HepG2 (cell line): ENCODE data around the gene E2F1. TPM values are rescaled to one million over a fixed set of nuclear protein-coding genes. Genes with fewer than 3 reads are reported as not detected.

Source experiments
- ARNT ChIP-seq: fragments of 450-650 bp; IDR thresholded peaks from 2 replicates; pipeline ENCODE4 v1.6.1; 2017
- GPN1 ChIP-seq: sonication (generic); formaldehyde crosslinking; IDR thresholded peaks from 2 replicates; pipeline ENCODE4 v1.5.1; 2020; ENCODE audit warnings: missing genetic modification reagents, borderline replicate concordance
- HNRNPLL ChIP-seq: fragments of 200-400 bp; formaldehyde crosslinking; IDR thresholded peaks from 2 replicates; pipeline ENCODE4 v1.6.1; 2017; ENCODE audit warnings: mild to moderate bottlenecking, low read depth, low read length; ENCODE audit not compliant: poor library complexity, severe bottlenecking
- MBD4 ChIP-seq: IDR thresholded peaks from 2 replicates; pipeline ENCODE4 v1.6.1; 2012; ENCODE audit warnings: low read length, inconsistent platforms, borderline replicate concordance
- MIXL1 ChIP-seq: IDR thresholded peaks from 2 replicates; pipeline ENCODE4 v1.6.1; 2016
- NKX3-1 ChIP-seq: sonication (generic); formaldehyde crosslinking; IDR thresholded peaks from 2 replicates; pipeline ENCODE4 v1.5.0; 2020; ENCODE audit warnings: missing genetic modification reagents
- SRSF1 ChIP-seq: fragments of 200-400 bp; formaldehyde crosslinking; optimal IDR thresholded peaks from 2 replicates; pipeline ENCODE3; 2017; ENCODE audit warnings: mild to moderate bottlenecking, low read depth, low read length, moderate library complexity
- ZBTB1 ChIP-seq: sonication (generic); formaldehyde crosslinking; IDR thresholded peaks from 2 replicates; pipeline ENCODE4 v1.4.0; 2020; ENCODE audit warnings: missing genetic modification reagents, borderline replicate concordance
- ZFY ChIP-seq: sonication (generic); formaldehyde crosslinking; IDR thresholded peaks from 2 replicates; pipeline ENCODE4 v1.4.0; 2020; ENCODE audit warnings: missing genetic modification reagents
- ZNF138 ChIP-seq: sonication (generic); formaldehyde crosslinking; IDR thresholded peaks from 2 replicates; pipeline ENCODE4 v1.5.0; 2020; ENCODE audit warnings: mild to moderate bottlenecking, low read depth, missing genetic modification reagents
- ZNF652 ChIP-seq: IDR thresholded peaks from 2 replicates; pipeline ENCODE4 v1.6.1; 2016; ENCODE audit warnings: low read depth, borderline replicate concordance
- ZNF790 ChIP-seq: sonication (generic); formaldehyde crosslinking; IDR thresholded peaks from 2 replicates; pipeline ENCODE4 v1.8.0; 2022; ENCODE audit warnings: missing genetic modification reagents, mild to moderate bottlenecking, borderline replicate concordance
- polyA plus RNA-seq, 8 experiments: library from polyadenylated mRNA; depleted of rRNA in 3 of 8; stranded (reverse) in 7 of 8; unstranded in 1 of 8; fragments of >200 nt; fragmentation: Illumina TruSeq in 4 of 8; extraction: Trizol in 4 of 8; gene quantifications; 2 replicates each; pipeline versions ENCODE4 v1.2.1 to v1.2.3, GENCODE V29; 2011 to 2016; ENCODE audit warnings: low read depth in 4 of 8, missing spikeins in 1 of 8, mixed read lengths in 1 of 8; ENCODE audit not compliant: insufficient read depth in 1 of 8
- total RNA-seq, 5 experiments: library from RNA; depleted of rRNA; stranded (reverse); fragments of >200 nt; fragmentation: Illumina TruSeq; extraction: Trizol; gene quantifications; 2 replicates each; pipeline ENCODE4 v1.2.3, GENCODE V29; 2016; ENCODE audit warnings: low read depth in 1 of 5
- TF ChIP-seq, protein P1 (sequence below): sonication (generic); formaldehyde crosslinking; IDR thresholded peaks from 2 replicates; pipeline ENCODE4 v1.8.1; 2023; ENCODE audit warnings: mild to moderate bottlenecking, missing genetic modification reagents
- TF ChIP-seq, protein P2 (sequence below): fragments of 450-650 bp; IDR thresholded peaks from 2 replicates; pipeline ENCODE4 v1.6.1; 2017
- TF ChIP-seq, protein P3 (sequence below): sonication (generic); formaldehyde crosslinking; IDR thresholded peaks from 2 replicates; pipeline ENCODE4 v1.4.0; 2020; ENCODE audit warnings: mild to moderate bottlenecking, missing genetic modification reagents
- TF ChIP-seq, protein P4 (sequence below): sonication (generic); formaldehyde crosslinking; IDR thresholded peaks from 2 replicates; pipeline ENCODE4 v1.5.1; 2020; ENCODE audit warnings: mild to moderate bottlenecking, missing genetic modification reagents, borderline replicate concordance
- TF ChIP-seq, protein P5 (sequence below): sonication (generic); formaldehyde crosslinking; conservative IDR thresholded peaks from 2 replicates; pipeline ENCODE4 v1.8.0; 2022; ENCODE audit warnings: mild to moderate bottlenecking, moderate library complexity, missing genetic modification reagents
- TF ChIP-seq, protein P6 (sequence below): sonication (generic); formaldehyde crosslinking; IDR thresholded peaks from 2 replicates; pipeline ENCODE4 v1.5.1; 2020; ENCODE audit warnings: mild to moderate bottlenecking, moderate library complexity, missing genetic modification reagents

Gene E2F1
- total and polyA plus RNA-seq, 2 of the 13 experiments (the other 11 are each of a cell fraction or from before 2014, with no cell fraction given): 25.5 to 39.4 TPM

DNA sequence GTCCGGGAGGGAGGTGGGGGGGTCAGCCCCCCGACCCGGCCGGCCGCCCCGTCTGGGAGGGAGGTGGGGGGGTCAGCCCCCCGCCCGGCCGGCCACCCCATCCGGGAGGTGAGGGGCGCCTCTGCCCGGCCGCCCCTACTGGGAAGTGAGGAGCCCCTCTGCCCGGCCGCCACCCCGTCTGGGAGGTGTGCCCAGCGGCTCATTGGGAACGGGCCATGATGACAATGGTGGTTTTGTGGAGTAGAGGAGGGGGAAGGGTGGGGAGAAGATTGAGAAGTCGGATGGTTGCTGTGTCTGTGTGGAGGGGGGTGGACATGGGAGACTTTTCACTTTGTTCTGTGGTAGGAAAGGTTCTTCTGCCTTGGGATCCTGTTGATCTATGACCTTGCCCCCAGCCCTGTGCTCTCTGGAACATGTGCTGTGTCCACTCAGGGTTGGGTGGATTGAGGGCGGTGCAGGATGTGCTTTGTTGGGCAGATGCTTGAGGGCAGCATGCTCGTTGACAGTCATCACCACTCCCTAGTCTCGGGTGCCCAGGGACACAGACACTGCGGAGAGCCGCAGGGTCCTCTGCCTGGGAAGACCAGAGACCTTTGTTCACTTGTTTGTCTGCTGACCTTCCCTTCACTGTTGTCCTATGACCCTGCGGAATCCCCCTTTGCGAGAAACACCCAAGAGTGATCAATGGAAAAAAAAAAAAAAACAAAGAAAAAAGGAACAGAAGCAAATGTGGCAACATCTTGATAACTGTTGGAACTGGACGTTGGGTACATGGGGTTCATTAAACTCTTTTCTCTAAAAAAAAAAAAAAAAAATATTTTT is 15.7 kb upstream of the E2F1 start (continued):
- TF ChIP-seq, protein P1, sequence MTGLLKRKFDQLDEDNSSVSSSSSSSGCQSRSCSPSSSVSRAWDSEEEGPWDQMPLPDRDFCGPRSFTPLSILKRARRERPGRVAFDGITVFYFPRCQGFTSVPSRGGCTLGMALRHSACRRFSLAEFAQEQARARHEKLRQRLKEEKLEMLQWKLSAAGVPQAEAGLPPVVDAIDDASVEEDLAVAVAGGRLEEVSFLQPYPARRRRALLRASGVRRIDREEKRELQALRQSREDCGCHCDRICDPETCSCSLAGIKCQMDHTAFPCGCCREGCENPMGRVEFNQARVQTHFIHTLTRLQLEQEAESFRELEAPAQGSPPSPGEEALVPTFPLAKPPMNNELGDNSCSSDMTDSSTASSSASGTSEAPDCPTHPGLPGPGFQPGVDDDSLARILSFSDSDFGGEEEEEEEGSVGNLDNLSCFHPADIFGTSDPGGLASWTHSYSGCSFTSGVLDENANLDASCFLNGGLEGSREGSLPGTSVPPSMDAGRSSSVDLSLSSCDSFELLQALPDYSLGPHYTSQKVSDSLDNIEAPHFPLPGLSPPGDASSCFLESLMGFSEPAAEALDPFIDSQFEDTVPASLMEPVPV (CRISPR knock-in tag): peak; percentile 82; the same call in 1 of the 2 replicates
- TF ChIP-seq, protein P2, sequence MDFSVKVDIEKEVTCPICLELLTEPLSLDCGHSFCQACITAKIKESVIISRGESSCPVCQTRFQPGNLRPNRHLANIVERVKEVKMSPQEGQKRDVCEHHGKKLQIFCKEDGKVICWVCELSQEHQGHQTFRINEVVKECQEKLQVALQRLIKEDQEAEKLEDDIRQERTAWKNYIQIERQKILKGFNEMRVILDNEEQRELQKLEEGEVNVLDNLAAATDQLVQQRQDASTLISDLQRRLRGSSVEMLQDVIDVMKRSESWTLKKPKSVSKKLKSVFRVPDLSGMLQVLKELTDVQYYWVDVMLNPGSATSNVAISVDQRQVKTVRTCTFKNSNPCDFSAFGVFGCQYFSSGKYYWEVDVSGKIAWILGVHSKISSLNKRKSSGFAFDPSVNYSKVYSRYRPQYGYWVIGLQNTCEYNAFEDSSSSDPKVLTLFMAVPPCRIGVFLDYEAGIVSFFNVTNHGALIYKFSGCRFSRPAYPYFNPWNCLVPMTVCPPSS: no peak
- TF ChIP-seq NKX3-1 (CRISPR knock-in tag) (no peak), HNRNPLL (no peak), ZNF652 (CRISPR knock-in tag) (no peak), SRSF1 (no peak), ZFY (peak; percentile 13; the same call in 1 of the 2 replicates), MIXL1 (CRISPR knock-in tag) (peak; percentile 66; the same call in 1 of the 2 replicates), ZNF790 (CRISPR knock-in tag) (peak; percentile 89; the same call in 1 of the 2 replicates), MBD4 (no peak), GPN1 (CRISPR knock-in tag) (no peak), ZBTB1 (CRISPR knock-in tag) (no peak), ZNF138 (CRISPR knock-in tag) (no peak), ARNT (no peak)
- TF ChIP-seq, protein P3, sequence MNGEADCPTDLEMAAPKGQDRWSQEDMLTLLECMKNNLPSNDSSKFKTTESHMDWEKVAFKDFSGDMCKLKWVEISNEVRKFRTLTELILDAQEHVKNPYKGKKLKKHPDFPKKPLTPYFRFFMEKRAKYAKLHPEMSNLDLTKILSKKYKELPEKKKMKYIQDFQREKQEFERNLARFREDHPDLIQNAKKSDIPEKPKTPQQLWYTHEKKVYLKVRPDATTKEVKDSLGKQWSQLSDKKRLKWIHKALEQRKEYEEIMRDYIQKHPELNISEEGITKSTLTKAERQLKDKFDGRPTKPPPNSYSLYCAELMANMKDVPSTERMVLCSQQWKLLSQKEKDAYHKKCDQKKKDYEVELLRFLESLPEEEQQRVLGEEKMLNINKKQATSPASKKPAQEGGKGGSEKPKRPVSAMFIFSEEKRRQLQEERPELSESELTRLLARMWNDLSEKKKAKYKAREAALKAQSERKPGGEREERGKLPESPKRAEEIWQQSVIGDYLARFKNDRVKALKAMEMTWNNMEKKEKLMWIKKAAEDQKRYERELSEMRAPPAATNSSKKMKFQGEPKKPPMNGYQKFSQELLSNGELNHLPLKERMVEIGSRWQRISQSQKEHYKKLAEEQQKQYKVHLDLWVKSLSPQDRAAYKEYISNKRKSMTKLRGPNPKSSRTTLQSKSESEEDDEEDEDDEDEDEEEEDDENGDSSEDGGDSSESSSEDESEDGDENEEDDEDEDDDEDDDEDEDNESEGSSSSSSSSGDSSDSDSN (CRISPR knock-in tag): peak; percentile 86
- TF ChIP-seq, protein P4, sequence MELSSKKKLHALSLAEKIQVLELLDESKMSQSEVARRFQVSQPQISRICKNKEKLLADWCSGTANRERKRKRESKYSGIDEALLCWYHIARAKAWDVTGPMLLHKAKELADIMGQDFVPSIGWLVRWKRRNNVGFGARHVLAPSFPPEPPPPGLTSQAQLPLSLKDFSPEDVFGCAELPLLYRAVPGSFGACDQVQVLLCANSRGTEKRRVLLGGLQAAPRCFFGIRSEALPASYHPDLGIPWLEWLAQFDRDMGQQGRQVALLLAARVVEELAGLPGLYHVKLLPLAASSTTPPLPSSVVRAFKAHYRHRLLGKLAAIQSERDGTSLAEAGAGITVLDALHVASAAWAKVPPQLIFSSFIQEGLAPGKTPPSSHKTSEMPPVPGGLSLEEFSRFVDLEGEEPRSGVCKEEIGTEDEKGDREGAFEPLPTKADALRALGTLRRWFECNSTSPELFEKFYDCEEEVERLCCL: no peak
- TF ChIP-seq, protein P5, sequence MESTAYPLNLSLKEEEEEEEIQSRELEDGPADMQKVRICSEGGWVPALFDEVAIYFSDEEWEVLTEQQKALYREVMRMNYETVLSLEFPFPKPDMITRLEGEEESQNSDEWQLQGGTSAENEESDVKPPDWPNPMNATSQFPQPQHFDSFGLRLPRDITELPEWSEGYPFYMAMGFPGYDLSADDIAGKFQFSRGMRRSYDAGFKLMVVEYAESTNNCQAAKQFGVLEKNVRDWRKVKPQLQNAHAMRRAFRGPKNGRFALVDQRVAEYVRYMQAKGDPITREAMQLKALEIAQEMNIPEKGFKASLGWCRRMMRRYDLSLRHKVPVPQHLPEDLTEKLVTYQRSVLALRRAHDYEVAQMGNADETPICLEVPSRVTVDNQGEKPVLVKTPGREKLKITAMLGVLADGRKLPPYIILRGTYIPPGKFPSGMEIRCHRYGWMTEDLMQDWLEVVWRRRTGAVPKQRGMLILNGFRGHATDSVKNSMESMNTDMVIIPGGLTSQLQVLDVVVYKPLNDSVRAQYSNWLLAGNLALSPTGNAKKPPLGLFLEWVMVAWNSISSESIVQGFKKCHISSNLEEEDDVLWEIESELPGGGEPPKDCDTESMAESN (CRISPR knock-in tag): peak; percentile 83
- TF ChIP-seq, protein P6, sequence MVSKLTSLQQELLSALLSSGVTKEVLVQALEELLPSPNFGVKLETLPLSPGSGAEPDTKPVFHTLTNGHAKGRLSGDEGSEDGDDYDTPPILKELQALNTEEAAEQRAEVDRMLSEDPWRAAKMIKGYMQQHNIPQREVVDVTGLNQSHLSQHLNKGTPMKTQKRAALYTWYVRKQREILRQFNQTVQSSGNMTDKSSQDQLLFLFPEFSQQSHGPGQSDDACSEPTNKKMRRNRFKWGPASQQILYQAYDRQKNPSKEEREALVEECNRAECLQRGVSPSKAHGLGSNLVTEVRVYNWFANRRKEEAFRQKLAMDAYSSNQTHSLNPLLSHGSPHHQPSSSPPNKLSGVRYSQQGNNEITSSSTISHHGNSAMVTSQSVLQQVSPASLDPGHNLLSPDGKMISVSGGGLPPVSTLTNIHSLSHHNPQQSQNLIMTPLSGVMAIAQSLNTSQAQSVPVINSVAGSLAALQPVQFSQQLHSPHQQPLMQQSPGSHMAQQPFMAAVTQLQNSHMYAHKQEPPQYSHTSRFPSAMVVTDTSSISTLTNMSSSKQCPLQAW (CRISPR knock-in tag): peak; percentile 83; the same call in 1 of the 2 replicates
